Omental fat pad (tissue), 4 donors: Measurements from ENCODE around the gene DMAC2. TPM values are rescaled to one million over a fixed set of nuclear protein-coding genes. Genes with fewer than 3 reads are reported as not detected.

Source experiments
- ATAC-seq: fragments of 150-250 bp; one replicate; pipeline ENCODE4 v1.9.1; 2016; ENCODE audit warnings: mild to moderate bottlenecking, moderate library complexity; ENCODE audit not compliant: low FRiP score
- DNase-seq: peaks from one replicate; pipeline ENCODE4 v3.0.0-alpha.2; 2019; ENCODE audit warnings: low spot score
- total RNA-seq, 4 donors: library from RNA; depleted of rRNA; stranded (reverse); fragments of >200 nt; gene quantifications; one replicate each; pipeline ENCODE4 v1.1.0, GENCODE V29; 2016
- TF ChIP-seq, protein P1 (sequence below), 3 donors: fragments of 450-650 bp; IDR thresholded peaks; one replicate each; pipeline ENCODE4 v1.5.1; 2016 to 2017; ENCODE audit warnings: antibody characterized with exemption in 3 of 3, mild to moderate bottlenecking in 3 of 3, moderate library complexity in 2 of 3

Gene DMAC2
- total RNA-seq, 4 donors from 2014 or later, result 29.2 to 36.7 (median 35.1) TPM

DNA sequence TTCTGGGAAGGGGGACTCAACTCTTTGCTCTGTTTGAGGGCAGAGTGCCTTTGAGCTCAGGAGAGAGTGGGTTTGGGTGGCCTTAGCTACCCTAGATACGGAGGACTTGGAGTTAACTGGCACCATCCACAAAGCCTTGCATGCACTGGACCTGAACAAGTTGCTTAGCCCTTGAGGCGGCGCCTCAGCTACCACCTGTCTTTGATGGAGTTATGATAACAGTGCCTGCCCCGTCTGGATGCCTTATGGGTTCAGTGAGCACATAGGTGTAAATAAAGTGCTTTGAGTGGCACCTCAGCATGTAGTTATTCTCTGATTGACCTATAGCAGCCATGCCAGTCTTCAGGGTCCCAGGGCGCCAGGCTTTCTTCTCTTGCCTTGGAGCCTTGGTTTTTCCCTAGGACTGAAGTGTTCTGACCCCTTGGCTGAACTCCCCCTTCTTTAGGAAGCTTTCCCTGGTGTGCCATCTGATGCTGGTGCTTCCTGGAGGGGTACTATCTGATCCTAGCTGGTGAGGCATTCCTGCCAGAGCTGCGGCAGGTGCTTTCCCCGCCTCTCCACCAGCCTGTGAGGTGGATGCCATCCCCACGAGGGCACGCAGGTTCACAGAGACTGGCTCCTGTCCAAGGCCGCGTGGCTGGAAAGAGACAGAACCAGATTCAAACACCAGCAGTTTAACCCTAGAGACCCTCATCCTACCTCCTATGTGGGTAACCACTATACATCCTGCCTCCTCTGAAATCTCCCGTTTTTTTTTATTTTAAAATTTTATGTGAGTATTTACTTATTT, 36.3 kb downstream of the DMAC2 start:
- no peak for DNase-seq
- TF ChIP-seq, protein P1, sequence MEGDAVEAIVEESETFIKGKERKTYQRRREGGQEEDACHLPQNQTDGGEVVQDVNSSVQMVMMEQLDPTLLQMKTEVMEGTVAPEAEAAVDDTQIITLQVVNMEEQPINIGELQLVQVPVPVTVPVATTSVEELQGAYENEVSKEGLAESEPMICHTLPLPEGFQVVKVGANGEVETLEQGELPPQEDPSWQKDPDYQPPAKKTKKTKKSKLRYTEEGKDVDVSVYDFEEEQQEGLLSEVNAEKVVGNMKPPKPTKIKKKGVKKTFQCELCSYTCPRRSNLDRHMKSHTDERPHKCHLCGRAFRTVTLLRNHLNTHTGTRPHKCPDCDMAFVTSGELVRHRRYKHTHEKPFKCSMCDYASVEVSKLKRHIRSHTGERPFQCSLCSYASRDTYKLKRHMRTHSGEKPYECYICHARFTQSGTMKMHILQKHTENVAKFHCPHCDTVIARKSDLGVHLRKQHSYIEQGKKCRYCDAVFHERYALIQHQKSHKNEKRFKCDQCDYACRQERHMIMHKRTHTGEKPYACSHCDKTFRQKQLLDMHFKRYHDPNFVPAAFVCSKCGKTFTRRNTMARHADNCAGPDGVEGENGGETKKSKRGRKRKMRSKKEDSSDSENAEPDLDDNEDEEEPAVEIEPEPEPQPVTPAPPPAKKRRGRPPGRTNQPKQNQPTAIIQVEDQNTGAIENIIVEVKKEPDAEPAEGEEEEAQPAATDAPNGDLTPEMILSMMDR (IDR thresholded peaks at IDR 0.05), result no peak
- ATAC-seq, result no peak

DNA sequence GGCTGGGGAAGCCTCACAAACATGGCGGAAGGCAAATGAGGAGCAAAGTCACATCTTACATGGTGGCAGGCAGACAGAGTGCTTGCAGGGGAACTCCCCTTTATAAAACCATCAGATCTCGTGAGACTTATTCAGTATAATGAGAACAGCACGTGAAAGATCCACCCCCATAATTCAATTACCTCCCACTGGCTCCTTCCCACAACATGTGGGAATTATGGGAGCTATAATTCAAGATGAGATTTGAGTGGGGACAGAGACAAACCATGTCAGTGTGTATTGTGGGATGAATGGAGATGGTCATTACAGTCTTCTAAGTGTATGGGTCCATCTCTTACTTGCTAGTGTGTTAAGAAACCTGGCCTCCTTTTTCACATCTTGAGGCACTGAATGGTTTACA, 37.7 kb downstream of the DMAC2 start:
- TF ChIP-seq, protein P1 (IDR thresholded peaks at IDR 0.05), result no peak
- ATAC-seq (no peak), DNase-seq (no peak)

DNA sequence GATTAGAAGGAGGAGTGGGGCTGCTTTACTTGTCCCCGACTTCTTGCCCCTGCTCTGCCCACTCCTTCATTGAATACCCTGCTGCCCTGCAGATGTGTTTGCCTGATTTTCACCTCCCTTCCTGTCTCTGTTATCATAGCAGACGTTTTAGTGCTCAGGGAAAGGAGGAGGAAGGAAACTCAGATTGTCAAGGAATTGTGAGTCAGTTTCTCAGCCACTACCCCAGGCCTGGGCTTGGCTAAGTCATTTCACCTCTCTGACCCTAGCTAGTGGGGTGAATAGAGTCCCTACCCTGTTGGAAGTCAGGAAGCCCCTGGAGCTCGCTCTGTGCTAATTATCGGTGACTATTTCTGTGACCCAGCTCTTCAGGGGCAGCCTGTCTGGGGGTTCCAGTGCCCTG, 38.2 kb downstream of the DMAC2 start:
- TF ChIP-seq, protein P1 (IDR thresholded peaks at IDR 0.05), result no peak
- DNase-seq (no peak), ATAC-seq (no peak)

DNA sequence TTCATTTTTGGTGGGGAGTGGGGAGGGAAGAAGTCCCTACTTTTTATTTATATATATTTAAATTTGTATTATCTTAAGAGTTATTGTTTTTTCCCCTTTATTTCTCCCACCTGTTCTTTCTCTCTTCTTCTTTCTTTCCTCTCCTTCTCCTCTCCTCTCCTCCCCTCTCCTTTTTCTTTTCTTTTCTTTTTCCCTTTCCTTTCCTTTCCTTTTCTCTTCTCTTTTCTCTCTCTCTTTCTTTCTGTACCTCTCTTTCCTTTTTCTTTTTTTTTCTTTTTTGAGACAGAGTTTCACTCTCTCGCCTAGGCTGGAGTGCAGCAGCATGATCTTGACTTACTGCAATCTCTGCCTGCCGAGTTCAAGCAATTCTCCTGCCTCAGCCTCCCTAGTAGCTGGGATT, 40.2 kb downstream of the DMAC2 start:
- TF ChIP-seq, protein P1 (IDR thresholded peaks at IDR 0.05), result no peak
- ATAC-seq (no peak), DNase-seq (no peak)

DNA sequence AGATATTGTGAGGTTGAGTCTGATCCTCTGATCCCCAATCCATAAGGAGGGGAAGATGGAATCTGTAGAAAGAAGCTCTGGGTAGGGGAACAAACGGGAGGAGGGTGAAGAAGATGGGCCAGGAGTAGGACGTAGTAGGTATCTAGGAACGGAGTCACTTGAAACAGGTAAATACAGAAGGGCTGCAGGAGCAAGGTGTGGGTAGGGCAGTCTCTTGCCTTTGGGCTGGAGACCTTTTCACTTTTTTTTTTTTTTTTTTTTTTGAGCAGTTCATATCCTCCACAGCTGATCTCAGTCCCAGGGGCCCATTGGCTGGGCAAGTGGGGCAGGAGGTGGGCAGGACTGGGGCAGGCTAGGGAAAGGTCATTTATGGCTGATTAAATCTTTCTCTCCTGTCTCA, 40.6 kb downstream of the DMAC2 start:
- no peak for ATAC-seq
- TF ChIP-seq, protein P1 (IDR thresholded peaks at IDR 0.05), result no peak

DNA sequence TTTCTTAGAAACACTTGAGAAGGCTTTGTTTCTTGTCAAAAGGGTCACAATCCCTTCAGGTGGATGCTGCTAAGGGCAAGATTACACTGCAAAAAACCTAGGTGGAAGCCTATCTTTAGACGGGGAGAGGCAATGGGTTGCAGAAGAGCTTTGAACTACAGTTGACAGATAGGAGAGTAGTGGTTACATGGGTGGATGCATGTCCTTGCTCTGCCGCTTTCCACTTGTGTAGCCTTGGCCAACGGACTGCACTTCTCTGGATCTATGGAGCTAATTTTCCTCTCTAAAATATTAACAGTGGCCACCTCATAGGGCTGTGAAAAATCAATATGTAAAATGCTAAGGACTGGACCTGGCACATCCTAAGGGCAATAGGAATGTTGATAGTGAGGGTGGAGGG, 41.1 kb downstream of the DMAC2 start:
- DNase-seq (no peak), ATAC-seq (no peak)
- TF ChIP-seq, protein P1 (IDR thresholded peaks at IDR 0.05), result no peak

More for the DNA sequence above, 40.6 kb downstream of the DMAC2 start:
- DNase-seq, result no peak

DNA sequence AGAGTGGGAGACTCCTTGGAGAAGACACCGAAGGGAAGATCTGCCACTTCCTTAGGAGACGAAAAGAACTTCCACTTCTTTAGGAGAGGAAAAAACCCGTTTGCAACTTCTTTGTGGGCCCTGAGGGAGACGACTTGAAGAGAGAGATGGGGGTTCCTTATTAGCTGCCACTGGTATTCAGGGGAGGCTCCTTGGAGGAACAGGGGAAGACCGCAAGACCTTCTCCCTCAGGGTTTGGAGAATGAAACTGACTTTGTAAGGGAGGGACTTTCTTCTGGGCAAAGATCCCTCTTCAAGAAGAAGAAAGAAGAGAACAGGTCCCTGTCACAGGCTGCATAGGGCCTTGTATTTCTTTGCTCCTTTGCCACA, 41.7 kb downstream of the DMAC2 start:
- TF ChIP-seq, protein P1 (IDR thresholded peaks at IDR 0.05), result no peak
- ATAC-seq (no peak), DNase-seq (no peak)
